CD14-positive monocyte (primary cell): ENCODE measurements around the gene TBXAS1. TPM values are rescaled to one million over a fixed set of nuclear protein-coding genes. Genes with fewer than 3 reads are reported as not detected.

ENCODE experiments used
- DNase-seq, 3 donors: peaks; one replicate each; pipeline ENCODE4 v3.0.0-alpha.2; 2011 to 2022
- H2AFZ ChIP-seq: 2 replicates; pipeline ENCODE4 v1.6.0; 2012; ENCODE audit warnings: mild to moderate bottlenecking, low read depth, low read length, inconsistent platforms; ENCODE audit not compliant: insufficient read depth, poor library complexity, severe bottlenecking
- H3K27ac ChIP-seq, 2 donors: 1 replicate in 1 of 2; 2 replicates in 1 of 2; pipeline ENCODE4 v1.5.1; 2012 to 2013; ENCODE audit warnings: low read length in 2 of 2, control low read depth in 1 of 2, inconsistent platforms in 1 of 2, low read depth in 1 of 2, mild to moderate bottlenecking in 1 of 2
- H3K27me3 ChIP-seq, 2 donors: one replicate each; pipeline versions ENCODE4 v1.6.0 to v1.6.1; 2011 to 2013; ENCODE audit warnings: low read length in 2 of 2; ENCODE audit not compliant: control insufficient read depth in 2 of 2, insufficient read depth in 2 of 2
- H3K36me3 ChIP-seq, 2 donors: replicated peaks in 1 of 2; 1 replicate in 1 of 2; 2 replicates in 1 of 2; pipeline versions ENCODE4 v1.5.1 to v1.6.1; 2012 to 2013; ENCODE audit warnings: low read length in 2 of 2, control low read depth in 1 of 2, inconsistent platforms in 1 of 2, mild to moderate bottlenecking in 1 of 2; ENCODE audit not compliant: insufficient read depth in 2 of 2, control insufficient read depth in 1 of 2
- H3K4me1 ChIP-seq, 2 donors: 1 replicate in 1 of 2; 2 replicates in 1 of 2; pipeline versions ENCODE4 v1.5.1 to v1.6.1; 2012 to 2013; ENCODE audit warnings: low read length in 2 of 2, control low read depth in 1 of 2, inconsistent platforms in 1 of 2, mild to moderate bottlenecking in 1 of 2, moderate library complexity in 1 of 2; ENCODE audit not compliant: insufficient read depth in 2 of 2, control insufficient read depth in 1 of 2
- H3K4me2 ChIP-seq: replicated peaks from 2 replicates; pipeline ENCODE3; 2012; ENCODE audit warnings: low read length, moderate library complexity, mild to moderate bottlenecking; ENCODE audit not compliant: poor library complexity, severe bottlenecking; ENCODE audit errors: extremely low read depth
- H3K4me3 ChIP-seq, 3 experiments: fragments of 200-600 bp in 1 of 3; sonication (generic) in 1 of 3; replicated peaks in 1 of 3; 1 replicate in 2 of 3; 2 replicates in 1 of 3; pipeline ENCODE4 v1.5.1; 2011 to 2013; ENCODE audit warnings: low read length in 3 of 3, mild to moderate bottlenecking in 3 of 3, control low read depth in 2 of 3, low read depth in 2 of 3, inconsistent platforms in 1 of 3, moderate library complexity in 1 of 3
- H3K79me2 ChIP-seq: 2 replicates; pipeline ENCODE4 v1.6.0; 2012; ENCODE audit warnings: mild to moderate bottlenecking, control low read depth, inconsistent platforms, low read length, moderate library complexity; ENCODE audit not compliant: insufficient read depth
- H3K9ac ChIP-seq: 2 replicates; pipeline ENCODE4 v1.6.0; 2017; ENCODE audit warnings: low read length, mild to moderate bottlenecking; ENCODE audit not compliant: insufficient read depth, poor library complexity, severe bottlenecking
- H3K9me3 ChIP-seq, 2 donors: replicated peaks in 1 of 2; 1 replicate in 1 of 2; 2 replicates in 1 of 2; pipeline versions ENCODE4 v1.5.1 to v1.6.1; 2012 to 2013; ENCODE audit warnings: low read length in 2 of 2, control low read depth in 1 of 2; ENCODE audit not compliant: control insufficient read depth in 1 of 2, insufficient read depth in 1 of 2
- H4K20me1 ChIP-seq: 2 replicates; pipeline ENCODE4 v1.6.0; 2012; ENCODE audit warnings: mild to moderate bottlenecking, low read length, control low read depth, moderate library complexity; ENCODE audit not compliant: insufficient read depth
- H3K27ac Mint-ChIP-seq, 7 donors: one replicate each; pipeline ENCODE4 v1.8.0; 2020; ENCODE audit warnings: mild to moderate bottlenecking in 7 of 7, mixed read lengths in 7 of 7, moderate library complexity in 6 of 7, inconsistent platforms in 2 of 7
- H3K27me3 Mint-ChIP-seq, 3 donors: one replicate each; pipeline ENCODE4 v1.8.0; 2021 to 2022; ENCODE audit warnings: low read depth in 3 of 3, mild to moderate bottlenecking in 3 of 3, mixed read lengths in 3 of 3, moderate library complexity in 3 of 3, inconsistent platforms in 1 of 3
- H3K36me3 Mint-ChIP-seq, 2 donors: one replicate each; pipeline ENCODE4 v1.8.0; 2020; ENCODE audit warnings: mixed read lengths in 2 of 2, inconsistent platforms in 1 of 2, mild to moderate bottlenecking in 1 of 2
- H3K4me1 Mint-ChIP-seq: one replicate; pipeline ENCODE4 v1.8.0; 2020; ENCODE audit warnings: mild to moderate bottlenecking, mixed read lengths
- H3K4me3 Mint-ChIP-seq, 2 donors: one replicate each; pipeline ENCODE4 v1.8.0; 2020; ENCODE audit warnings: mild to moderate bottlenecking in 2 of 2, mixed read lengths in 2 of 2, moderate library complexity in 1 of 2
- H3K9me3 Mint-ChIP-seq, 7 donors: one replicate each; pipeline ENCODE4 v1.8.0; 2020 to 2022; ENCODE audit warnings: mixed read lengths in 7 of 7, mild to moderate bottlenecking in 6 of 7, moderate library complexity in 6 of 7, inconsistent platforms in 2 of 7
- WGBS: methylation state at CpG from one replicate; pipeline ENCODE4 v1.1.5; 2013; ENCODE audit warnings: missing lambda C conversion rate; ENCODE audit not compliant: insufficient coverage; 5-methylcytosine and 5-hydroxymethylcytosine counted together
- intact Hi-C, 2 donors: fragments of 100-400 bp; cut with micrococcal nuclease; formaldehyde crosslinking; loops; one replicate each; pipeline versions ENCODE4 v1.15.0 to v1.15.1; 2023
- polyA plus RNA-seq, 3 donors: library from polyadenylated mRNA; depleted of rRNA in 1 of 3; unstranded in 2 of 3; stranded (reverse) in 1 of 3; fragments of 300-500 nt in 2 of 3; fragments of >200 nt in 1 of 3; fragmentation: Illumina TruSeq in 2 of 3; gene quantifications; 1 replicate in 2 of 3; 2 replicates in 1 of 3; pipeline ENCODE4 v1.2.3, GENCODE V29; 2012 to 2021
- TF ChIP-seq, protein P1 (sequence below): fragments of 200-600 bp; IDR thresholded peaks from one replicate; pipeline ENCODE4 v1.8.0; 2022; ENCODE audit warnings: antibody characterized with exemption, mild to moderate bottlenecking

The TBXAS1 gene
- polyA plus RNA-seq, 3 donors, result 289 to 335 (median 298) TPM

DNA sequence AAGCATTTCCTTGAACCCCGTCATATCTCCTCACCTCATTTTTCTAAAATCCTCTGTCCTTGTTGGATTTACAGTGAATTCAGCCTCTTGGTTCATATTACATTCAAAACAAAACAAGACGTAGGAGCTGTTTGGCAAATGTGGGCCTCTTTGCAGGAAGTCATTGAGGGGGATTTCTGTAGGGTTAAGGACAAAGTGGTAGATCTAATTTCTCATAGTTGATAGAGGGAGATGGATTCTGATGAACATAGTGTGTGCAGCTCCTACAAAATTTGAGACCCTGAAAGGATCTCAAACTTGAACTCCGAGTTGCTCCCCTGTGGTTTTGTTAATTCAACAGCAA lies 682 bp downstream of the TBXAS1 start:
- Mint-ChIP-seq H3K27me3 (peaks cover 0 to 6% (median 2%) of the 10 kb centered on the region in 3 donors), H3K4me3 (peak overlapping the region; percentile 90 to 99), H3K36me3 (peaks cover 30 to 33% of the 10 kb centered on the region in 2 donors), H3K4me1 (peaks cover 45% of the 10 kb centered on the region), H3K9me3 (peaks cover 14 to 34% (median 23%) of the 10 kb centered on the region in 7 donors), H3K27ac (peak overlapping the region; percentile 95 to 99 (median 97))
- Histone ChIP-seq H3K27me3 (no peaks in the 10 kb centered on the region), H4K20me1 (peaks cover 14% of the 10 kb centered on the region), H3K9me3 (peaks cover 6 to 14% of the 10 kb centered on the region in 2 donors), H2AFZ (peak overlapping the region; percentile 80), H3K36me3 (peaks cover 2 to 16% of the 10 kb centered on the region in 2 donors), H3K27ac (peak overlapping the region; percentile 90 to 94), H3K79me2 (peaks cover 57% of the 10 kb centered on the region), H3K9ac (peak overlapping the region; percentile 75), H3K4me3 (peak overlapping the region; percentile 64 to 98 (median 86)), H3K4me1 (peaks cover 34 to 46% of the 10 kb centered on the region in 2 donors), H3K4me2 (peak overlapping the region; percentile 90)
- TF ChIP-seq, protein P1, sequence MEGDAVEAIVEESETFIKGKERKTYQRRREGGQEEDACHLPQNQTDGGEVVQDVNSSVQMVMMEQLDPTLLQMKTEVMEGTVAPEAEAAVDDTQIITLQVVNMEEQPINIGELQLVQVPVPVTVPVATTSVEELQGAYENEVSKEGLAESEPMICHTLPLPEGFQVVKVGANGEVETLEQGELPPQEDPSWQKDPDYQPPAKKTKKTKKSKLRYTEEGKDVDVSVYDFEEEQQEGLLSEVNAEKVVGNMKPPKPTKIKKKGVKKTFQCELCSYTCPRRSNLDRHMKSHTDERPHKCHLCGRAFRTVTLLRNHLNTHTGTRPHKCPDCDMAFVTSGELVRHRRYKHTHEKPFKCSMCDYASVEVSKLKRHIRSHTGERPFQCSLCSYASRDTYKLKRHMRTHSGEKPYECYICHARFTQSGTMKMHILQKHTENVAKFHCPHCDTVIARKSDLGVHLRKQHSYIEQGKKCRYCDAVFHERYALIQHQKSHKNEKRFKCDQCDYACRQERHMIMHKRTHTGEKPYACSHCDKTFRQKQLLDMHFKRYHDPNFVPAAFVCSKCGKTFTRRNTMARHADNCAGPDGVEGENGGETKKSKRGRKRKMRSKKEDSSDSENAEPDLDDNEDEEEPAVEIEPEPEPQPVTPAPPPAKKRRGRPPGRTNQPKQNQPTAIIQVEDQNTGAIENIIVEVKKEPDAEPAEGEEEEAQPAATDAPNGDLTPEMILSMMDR, result no peak
- intact Hi-C loops, result loop anchor here (2.0 to 10.0 kb wide), 5 partner anchors 25 to 183 kb away; partner anchors contain the start of gene HIPK2 (in 2 of the 2)
- 0% methylated on average over 1 of the region's 3 CpGs for WGBS
- peak in 1 of 3 donors; percentile 38 for DNase-seq

DNA sequence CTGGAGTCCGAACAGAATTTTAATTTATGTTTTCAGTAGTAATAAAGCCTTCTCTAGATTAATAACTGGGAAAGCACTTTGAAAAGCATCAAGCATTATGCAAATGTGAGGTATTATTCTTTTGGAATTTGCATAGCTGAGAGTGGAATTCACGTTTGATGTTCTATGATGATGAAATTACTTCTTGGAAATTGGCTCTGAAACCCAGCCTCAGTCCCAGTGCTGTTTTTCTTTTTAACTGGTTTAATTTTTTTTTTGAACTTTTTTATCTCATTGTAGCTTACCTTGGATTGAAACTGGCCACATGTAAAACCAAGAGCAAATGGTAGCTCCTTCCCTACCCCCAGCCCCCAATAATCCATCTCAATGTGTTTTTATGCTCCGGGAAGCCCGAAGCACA lies 1.2 kb downstream of the TBXAS1 start:
- Histone ChIP-seq H2AFZ (no peak overlapping the region), H3K4me1 (peaks cover 34 to 46% of the 10 kb centered on the region in 2 donors), H3K9ac (peak overlapping the region; percentile 75), H4K20me1 (peaks cover 16% of the 10 kb centered on the region), H3K9me3 (peaks cover 9 to 14% of the 10 kb centered on the region in 2 donors), H3K27me3 (no peaks in the 10 kb centered on the region), H3K4me2 (peak overlapping the region; percentile 90), H3K36me3 (peaks cover 2 to 16% of the 10 kb centered on the region in 2 donors), H3K4me3 (peak overlapping the region; percentile 64 to 98 (median 86)), H3K79me2 (peaks cover 63% of the 10 kb centered on the region), H3K27ac (peak overlapping the region; percentile 70 to 94)
- Mint-ChIP-seq H3K4me3 (peak overlapping the region; percentile 90 to 99), H3K27ac (peak overlapping the region; percentile 95 to 99 (median 97)), H3K4me1 (peaks cover 45% of the 10 kb centered on the region), H3K9me3 (peaks cover 14 to 38% (median 28%) of the 10 kb centered on the region in 7 donors), H3K36me3 (peaks cover 30 to 33% of the 10 kb centered on the region in 2 donors), H3K27me3 (peaks cover 0 to 6% (median 2%) of the 10 kb centered on the region in 3 donors)
- TF ChIP-seq, protein P1, result no peak
- WGBS, result 0% methylated on average over 1 of the region's 4 CpGs
- DNase-seq, result no peak
- intact Hi-C loops, result loop anchor here (2.0 to 5.0 kb wide), 2 partner anchors 25 to 37 kb away; no protein-coding TSS in a partner anchor
